Activated CD4-positive, CD25-positive, alpha-beta regulatory T cell treated with anti-CD3 and anti-CD28 coated beads, Interleukin-2, amount 50 U/mL, for 24 hours (primary cell): Measurements from ENCODE around the gene MBD4.
"Not testable (repeated sequence)": the region's sequence is repeated elsewhere in the genome, so short reads cannot be mapped to it uniquely, and the experiment has no call there.

Source experiments
- ATAC-seq, 2 donors: fragments of 150-1000 bp; cut with Tn5 transposase; one replicate each; pipeline ENCODE4 v1.10.0; 2021; ENCODE audit warnings: mild to moderate bottlenecking in 1 of 2, moderate library complexity in 1 of 2

The MBD4 gene

GRCh38 chr3:129439817-129440617 is at the start of gene MBD4, which contains the start of gene IFT122:
MBD4 (minus strand) TSS chr3:129439948; CDS start chr3:129439833, 115 bp downstream.
IFT122 (plus strand) TSS chr3:129440224; CDS start chr3:129440331, 107 bp downstream.
- ATAC-seq = peak; percentile 90 to 91

- ATAC-seq = not testable (repeated sequence)
Measured at GRCh38 chr3:129489258-129489657, 49.5 kb upstream of the MBD4 start.

GRCh38 chr3:129487868-129488335 is 48.2 kb upstream of the MBD4 start:
- ATAC-seq = not testable (repeated sequence)

GRCh38 chr3:129487183-129487867 is 47.6 kb upstream of the MBD4 start:
- no peak for ATAC-seq

GRCh38 chr3:129486664-129487035 is 46.9 kb upstream of the MBD4 start:
- ATAC-seq = no peak

GRCh38 chr3:129485721-129486663 is 46.2 kb upstream of the MBD4 start:
- peak; percentile 31 to 37 for ATAC-seq

- ATAC-seq = not testable (repeated sequence)
Measured at GRCh38 chr3:129485146-129485545, 45.4 kb upstream of the MBD4 start.

- no peak for ATAC-seq
Measured at GRCh38 chr3:129483870-129484269, 44.1 kb upstream of the MBD4 start.

GRCh38 chr3:129482721-129483120 is 43.0 kb upstream of the MBD4 start:
- no peak for ATAC-seq

GRCh38 chr3:129481766-129482332 is 42.1 kb upstream of the MBD4 start:
- ATAC-seq = peak; percentile 73 to 76

- ATAC-seq = not testable (repeated sequence)
Measured at GRCh38 chr3:129481225-129481765, 41.5 kb upstream of the MBD4 start.

- ATAC-seq = no peak
Measured at GRCh38 chr3:129476586-129476985, 36.8 kb upstream of the MBD4 start.

- ATAC-seq = no peak
Measured at GRCh38 chr3:129475863-129476262, 36.1 kb upstream of the MBD4 start.

- ATAC-seq = no peak
Measured at GRCh38 chr3:129474984-129475804, 35.4 kb upstream of the MBD4 start.

GRCh38 chr3:129473769-129474152 is 34.0 kb upstream of the MBD4 start:
- ATAC-seq = no peak

GRCh38 chr3:129473067-129473768 is 33.5 kb upstream of the MBD4 start:
- ATAC-seq = no peak

GRCh38 chr3:129470861-129471260 is 31.1 kb upstream of the MBD4 start:
- no peak for ATAC-seq

- peak in 1 of 2 donors; percentile 27 for ATAC-seq
Measured at GRCh38 chr3:129469026-129469425, 29.3 kb upstream of the MBD4 start.

- no peak for ATAC-seq
Measured at GRCh38 chr3:129467932-129468331, 28.2 kb upstream of the MBD4 start.

GRCh38 chr3:129463716-129464115 is 24.0 kb upstream of the MBD4 start:
- no peak for ATAC-seq
